ENCODE results near the gene SPRR1A.
"Not testable (repeated sequence)": the region's sequence is repeated elsewhere in the genome, so short reads cannot be mapped to it uniquely, and the experiment has no call there.

SPRR1A gene

DNA sequence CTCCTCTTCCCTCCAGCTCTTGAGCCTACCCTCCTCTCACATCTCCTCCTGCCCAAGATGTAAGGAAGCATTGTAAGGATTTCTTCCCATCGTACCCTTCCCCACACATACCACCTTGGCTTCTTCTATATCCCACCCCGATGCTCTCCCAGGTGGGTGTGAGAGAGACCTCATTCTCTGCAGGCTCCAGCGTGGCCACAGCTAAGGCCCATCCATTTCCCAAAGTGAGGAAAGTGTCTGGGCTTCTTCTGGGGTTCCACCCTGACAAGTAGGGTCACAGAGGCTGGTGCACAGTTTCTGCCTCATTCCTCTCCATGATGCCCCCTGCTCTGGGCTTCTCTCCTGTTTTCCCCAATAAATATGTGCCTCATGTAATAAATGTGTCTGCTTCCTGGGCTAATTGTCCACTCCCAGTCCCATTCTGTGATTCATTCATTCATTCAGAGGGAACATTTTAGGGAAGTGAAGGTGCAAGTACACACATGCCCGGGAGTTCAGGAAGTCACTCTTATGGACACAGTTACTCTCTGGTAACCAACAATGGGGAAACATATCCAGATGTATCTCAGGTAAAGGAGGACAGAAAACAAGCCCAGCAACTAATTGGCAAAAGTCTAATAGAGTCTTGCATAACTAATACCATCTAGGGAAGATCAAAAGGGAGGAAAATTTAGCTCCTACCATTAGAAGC is 11.5 kb upstream of the SPRR1A start:
- DNase-seq (ENCODE audit: low read depth in 1 of 2, low spot score in 1 of 2), result no peak

DNA sequence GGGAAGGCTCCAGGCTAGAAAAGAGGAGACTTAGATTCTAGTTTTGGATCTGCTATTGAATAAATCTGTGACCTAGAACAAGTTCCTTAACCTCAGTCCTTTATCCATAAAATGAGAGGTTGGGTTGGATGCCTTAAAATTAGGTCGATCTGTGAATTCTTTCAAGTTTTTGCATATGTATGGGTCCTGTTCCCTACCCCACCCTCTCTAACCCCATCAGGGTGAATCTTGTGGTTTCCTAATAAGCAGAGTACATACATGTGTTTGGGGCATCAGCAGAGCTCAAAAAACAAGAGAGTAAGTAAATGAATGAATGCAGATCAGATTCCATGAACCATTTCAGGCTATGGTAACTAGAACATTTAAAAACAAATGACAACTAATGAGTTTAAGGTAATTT is 7.2 kb upstream of the SPRR1A start:
- no peak for DNase-seq (ENCODE audit: low read depth in 1 of 2, low spot score in 1 of 2)

DNA sequence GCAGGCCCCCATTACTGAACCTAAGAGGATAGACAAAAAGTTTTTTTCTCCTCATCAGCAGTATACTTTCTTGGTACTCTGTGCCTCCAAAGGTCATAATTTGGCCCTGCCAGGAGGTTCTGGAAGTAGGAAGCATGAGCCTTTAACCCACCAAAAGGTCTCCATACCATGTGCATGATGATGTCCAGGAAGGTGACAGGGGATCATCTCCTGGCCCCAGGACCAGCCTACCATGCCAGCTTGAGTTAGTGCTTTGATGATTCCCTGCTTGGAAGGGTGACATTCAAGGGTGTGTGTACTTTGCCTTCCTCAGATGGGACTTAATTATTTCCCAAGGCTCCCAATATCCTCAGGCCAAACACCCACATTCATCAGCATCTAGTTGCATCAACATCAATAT is 6.3 kb upstream of the SPRR1A start:
- no peak for DNase-seq (ENCODE audit: low read depth in 1 of 2, low spot score in 1 of 2)

DNA sequence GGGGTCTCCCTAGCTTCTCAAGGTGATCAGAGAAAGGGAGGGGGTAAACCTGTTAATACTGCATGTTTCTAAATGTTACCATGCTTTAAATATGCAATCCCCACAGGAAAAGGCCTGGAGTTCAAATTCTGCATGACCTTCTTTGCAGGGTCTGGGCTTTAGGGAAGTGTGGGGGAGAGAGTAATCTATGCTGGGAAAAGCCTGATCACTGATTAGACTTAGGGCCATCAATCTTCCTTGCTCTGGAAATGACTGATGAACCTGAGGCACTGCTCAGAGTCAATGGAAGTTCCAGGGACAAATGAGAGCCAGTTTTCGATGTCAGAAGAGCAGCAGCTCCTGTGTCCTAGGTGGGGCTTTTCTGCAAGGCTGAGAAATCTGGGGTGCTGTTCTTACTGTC is 3.2 kb upstream of the SPRR1A start:
- no peak for DNase-seq (ENCODE audit: low read depth in 1 of 2, low spot score in 1 of 2)

DNA sequence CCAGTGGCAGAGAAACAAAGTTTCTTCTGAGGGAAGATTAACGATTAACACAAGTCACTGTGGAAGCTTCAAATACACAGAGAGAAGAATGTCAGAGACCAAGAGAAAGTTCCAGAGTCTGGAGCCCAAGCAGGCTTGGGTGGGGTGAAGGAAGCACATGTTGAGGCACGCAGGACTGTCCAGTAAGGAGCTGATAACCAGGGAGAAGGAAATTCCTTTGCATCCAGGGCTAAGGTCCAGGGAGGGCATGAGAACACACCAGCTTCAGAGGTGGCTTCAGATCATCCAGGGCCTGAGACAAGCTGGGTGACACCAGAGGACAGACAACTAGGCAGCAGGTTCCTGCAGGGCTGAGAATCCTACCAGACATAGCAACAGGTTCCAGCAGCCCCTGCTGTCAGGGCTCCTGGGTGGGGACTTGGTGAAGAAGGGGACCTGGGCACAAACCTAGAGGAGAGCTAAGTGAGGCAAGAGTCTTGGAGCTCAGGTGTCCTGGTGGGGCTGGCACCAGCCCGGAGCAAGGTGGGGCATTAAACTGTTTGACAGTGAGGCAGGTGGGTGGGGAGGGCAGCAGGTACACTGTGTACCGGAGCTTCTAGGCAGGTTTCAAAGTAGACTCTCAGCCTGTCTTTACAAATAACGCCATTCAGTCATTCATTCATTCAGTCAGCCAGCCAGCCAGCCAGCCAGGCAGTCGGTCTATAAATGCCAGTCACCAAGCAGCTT is 2.6 kb upstream of the SPRR1A start:
- DNase-seq (ENCODE audit: low read depth in 1 of 2, low spot score in 1 of 2), result no peak

DNA sequence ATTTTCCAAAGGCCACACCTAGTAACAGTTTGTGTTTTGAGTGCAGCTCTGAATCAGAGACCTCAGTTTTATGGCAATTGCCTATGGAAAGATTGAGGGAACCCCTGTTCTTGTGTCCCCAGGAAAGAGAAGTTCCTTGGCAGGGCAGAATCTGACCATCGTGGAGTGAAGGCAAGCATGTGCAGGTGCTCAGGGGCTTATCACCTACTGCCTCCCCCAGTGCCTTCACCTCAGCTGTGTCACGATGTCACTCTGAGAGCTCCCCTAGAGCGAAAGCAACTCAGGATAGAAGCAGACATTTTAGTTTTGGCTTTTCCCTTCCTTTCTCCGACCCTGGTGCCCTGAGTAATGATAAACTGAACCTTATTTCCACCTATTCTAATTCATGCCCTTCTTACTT is 1.8 kb upstream of the SPRR1A start:
- DNase-seq (ENCODE audit: low read depth in 1 of 2, low spot score in 1 of 2), result no peak

DNA sequence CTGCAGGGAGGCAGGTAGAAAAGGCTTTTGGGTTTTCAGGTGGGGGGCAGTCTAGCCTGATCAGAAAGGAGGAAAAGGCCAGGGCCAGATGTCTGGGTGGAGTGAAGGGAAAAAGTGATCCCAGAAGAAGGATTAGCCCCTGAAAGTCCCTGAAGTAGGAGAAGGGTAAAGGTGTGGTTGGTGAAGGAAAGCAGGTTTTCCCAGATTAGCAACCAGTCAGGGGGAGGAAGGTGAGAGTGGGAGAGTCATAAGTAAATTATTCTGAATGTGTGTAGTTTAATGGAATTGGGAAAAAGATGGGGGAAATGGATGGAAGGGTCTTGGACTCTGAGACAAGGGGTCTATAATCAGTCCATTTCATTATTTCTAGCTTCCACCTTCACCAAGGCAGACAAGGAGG is 647 bp upstream of the SPRR1A start:
- no peak for DNase-seq (ENCODE audit: low read depth in 1 of 2, low spot score in 1 of 2)

DNA sequence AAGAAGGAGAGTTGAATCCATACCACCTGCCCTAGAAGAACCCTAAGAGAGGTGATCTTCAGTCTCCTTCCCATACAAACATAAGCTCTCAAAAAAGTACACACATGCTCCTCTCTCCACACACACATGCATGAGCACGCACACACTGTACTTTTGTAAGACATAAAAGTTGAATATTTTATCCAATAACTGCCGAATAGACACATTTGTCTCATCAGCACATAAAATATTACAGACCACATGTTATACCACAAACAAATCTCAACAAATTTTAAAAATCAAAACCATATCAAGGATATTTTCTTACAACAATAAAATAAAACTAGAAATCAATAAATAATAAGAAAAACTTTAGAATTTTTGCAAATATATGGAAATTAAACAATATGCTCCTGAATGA is 2.7 kb downstream of the SPRR1A start:
- DNase-seq (ENCODE audit: low read depth in 1 of 2, low spot score in 1 of 2), result no peak

DNA sequence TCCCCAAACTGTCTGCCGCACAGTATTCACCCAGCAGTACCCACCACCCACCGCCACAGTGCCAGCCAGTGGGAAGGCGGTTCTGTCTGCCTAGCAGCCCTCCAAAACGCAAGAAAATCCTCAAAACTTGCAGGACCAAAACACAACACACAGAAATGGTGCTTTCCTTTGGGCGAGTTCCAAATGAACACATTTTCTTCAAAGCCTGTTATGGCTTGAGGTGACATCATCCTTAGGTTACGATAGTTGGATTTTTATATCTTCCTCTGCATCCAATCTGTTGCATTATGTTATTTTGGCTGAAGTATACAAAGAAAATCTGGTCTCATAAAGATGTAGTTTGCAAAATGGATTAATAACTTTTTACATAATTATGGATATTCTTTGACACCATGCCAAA is 9.3 kb downstream of the SPRR1A start:
- DNase-seq (ENCODE audit: low read depth in 1 of 2, low spot score in 1 of 2), result no peak

DNA sequence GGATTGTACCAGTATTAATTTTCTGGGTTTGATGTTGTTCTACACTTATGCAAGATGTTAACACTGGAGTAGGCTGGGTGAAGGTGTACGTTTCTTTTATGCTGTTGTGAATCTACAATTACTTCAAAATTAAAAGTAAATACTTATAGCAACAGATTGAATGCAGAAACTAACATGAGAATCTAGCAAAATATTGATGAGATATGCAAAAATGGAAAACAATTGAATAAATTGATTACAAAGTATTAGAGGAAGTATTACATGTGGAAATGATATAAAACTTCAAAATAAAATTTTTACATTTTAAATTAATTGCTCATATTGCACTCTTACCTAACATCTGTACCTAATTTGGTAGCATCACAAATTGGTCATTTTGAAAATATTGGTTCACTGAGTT is 12.0 kb downstream of the SPRR1A start:
- DNase-seq (ENCODE audit: low read depth in 1 of 2, low spot score in 1 of 2), result no peak

DNA sequence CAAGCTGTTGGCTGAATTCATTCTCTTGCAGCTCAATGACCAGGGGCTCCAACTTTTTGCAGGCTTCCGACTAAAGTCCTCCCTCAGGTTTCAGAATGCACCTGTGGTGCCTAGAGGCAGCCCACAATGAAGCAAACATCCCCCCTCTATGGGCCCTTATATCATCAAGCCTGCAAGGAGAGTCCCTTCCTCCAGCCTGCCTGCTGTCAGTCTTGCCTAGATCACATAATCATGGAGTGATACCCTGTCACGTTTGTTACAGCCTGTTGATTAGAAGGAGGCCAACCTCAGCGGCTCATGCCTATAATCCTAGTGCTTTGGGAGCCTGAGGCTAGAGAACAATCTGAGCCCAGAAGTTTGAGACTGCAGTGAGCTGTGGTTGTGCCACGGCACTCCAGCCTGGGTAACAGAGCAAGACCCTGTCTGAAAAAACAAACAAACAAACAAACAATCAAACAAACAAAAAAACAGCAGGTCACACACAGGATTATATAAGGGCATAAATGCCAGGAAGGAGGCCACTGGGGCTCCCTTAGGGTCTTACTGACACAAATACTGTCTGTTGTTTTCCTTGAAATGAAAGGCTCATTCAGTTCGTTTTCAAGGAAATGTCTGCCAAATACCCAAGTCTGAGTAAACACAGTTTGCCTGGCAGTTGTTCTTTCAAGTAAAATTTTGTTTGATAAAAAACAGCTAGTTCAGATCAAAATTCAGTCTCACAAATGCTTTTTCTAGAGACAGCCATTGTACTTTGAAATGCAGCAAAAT is 12.9 kb downstream of the SPRR1A start:
- DNase-seq (ENCODE audit: low read depth in 1 of 2, low spot score in 1 of 2), result no peak

DNA sequence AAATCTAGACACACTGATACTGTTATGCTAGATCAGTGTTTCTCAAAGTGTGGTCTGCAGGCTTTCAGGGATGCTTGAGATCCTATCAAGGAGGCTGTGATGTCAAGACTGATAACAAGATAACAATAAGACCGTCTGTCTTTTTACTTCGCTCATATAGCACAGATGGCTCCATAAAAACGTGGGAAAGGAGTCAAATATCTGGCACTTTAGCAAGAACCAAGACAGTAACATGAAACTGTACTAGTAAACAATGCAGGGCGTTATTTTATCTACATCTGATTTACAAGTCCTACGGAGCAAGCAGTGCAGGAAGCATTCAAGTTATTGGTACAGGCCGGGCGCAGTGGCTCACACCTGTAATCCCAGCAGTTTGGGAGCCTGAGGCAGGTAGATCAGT is 14.0 kb downstream of the SPRR1A start:
- no peak for DNase-seq (ENCODE audit: low read depth in 1 of 2, low spot score in 1 of 2)

DNA sequence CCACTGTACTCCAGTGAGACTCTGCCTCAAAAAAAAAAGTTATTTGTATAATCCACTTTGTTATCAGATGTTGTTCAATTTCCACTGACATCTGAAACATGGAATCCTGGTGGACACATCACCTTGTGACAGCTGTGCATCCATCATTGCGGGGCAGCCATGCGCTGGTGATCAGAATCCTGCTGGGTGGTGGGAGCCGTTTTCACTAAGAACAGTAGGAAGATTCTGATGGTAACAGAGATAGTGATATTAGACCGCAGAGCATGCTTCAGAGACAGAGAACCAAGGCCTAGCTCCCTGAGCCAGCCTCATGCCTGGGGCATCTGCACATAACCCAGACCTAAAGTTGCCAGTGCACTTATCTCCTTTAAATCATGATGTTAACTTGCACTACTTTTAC is 14.6 kb downstream of the SPRR1A start:
- no peak for DNase-seq (ENCODE audit: low read depth in 1 of 2, low spot score in 1 of 2)

DNA sequence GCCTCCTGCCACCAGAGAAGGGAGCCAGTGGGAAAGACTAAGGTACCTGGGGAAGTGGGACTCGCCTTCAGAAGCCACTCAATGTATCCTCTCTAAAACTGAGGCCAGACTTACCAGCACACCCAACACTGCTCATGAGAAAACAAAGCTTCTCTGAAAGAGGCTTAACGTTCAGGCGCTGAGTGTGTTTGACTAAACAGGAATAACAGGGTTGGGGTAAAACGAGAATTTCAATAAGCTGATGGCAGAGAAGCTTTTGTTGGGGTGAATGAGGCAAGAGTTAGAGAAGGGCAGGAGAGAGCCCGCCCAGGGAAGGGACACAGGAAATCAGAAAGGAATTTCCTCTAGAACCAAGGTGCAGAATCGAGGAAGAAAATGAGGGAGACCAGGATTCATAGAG is 15.9 kb downstream of the SPRR1A start:
- DNase-seq (ENCODE audit: low read depth in 1 of 2, low spot score in 1 of 2), result no peak

DNA sequence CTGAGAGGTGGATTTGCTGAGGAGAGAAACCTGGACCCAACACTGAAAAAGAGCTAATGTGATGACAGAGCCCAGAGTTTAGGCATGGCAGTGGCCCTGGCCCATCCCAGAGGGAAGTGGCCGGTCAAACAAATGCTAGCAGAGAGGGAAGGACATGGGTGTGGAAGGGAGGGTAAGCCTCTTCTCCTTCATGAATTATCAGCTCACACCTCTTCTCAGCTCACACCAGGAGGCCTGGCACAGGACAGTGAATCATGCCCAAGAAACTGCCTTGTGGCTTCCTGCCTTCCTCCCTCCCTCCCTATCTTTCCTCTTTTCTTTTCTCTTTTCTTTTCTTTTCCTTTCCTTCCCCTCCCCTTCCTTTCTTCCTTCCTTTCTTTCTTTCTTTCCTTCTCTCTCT is 16.4 kb downstream of the SPRR1A start:
- DNase-seq (ENCODE audit: low read depth in 1 of 2, low spot score in 1 of 2), result no peak

DNA sequence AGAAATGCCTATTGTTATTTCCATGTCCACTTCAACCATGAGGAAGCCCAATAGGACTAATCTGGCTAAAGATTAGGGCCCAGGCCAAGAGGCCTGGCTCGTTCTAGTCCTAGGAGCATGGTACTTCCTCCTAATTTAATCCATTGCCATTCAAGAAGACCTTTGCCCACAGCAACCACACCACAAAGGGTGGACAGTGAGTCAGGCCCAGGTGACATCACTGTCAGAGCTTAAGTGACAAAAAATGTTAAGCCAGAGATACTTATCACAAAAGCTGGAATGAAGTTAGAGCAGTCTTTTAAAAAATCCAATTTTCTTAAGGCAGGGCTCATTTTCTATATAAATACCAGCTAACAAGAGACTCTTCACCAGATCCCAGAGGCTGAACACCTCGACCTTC is 17.5 kb downstream of the SPRR1A start, which contains the start of gene SPRR3:
Gene SPRR3 (plus strand): TSS at position 368 of the 400 bp plus-strand sequence. CDS start 1,272 bp downstream, outside the sequence.
- DNase-seq (ENCODE audit: low read depth in 1 of 2, low spot score in 1 of 2), result no peak

DNA sequence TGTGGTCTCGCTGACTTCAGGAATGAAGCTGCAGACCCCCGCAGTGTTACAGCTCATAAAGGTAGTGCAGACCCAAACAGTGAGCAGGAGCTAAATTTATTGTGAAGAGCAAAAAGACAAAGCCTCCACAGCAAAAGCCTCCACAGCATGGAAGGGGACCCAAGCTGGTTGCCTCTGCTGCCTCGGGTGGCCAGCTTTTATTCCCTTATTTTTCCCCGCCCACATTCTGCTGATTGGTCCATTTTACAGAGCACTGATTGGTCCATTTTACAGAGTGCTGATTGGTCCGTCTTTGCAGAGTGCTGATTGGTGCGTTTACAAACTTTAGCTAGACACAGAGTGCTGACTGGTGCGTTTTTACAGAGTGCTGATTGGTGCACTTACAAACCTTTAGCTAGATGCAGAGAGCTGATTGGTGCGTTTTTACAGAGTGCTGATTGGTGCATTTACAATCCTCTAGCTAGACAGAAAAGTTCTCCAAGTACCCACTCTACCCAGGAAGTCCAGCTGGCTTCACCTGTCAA is 27.4 kb downstream of the SPRR1A start:
- not testable (repeated sequence) for DNase-seq (ENCODE audit: low read depth in 1 of 2, low spot score in 1 of 2)

DNA sequence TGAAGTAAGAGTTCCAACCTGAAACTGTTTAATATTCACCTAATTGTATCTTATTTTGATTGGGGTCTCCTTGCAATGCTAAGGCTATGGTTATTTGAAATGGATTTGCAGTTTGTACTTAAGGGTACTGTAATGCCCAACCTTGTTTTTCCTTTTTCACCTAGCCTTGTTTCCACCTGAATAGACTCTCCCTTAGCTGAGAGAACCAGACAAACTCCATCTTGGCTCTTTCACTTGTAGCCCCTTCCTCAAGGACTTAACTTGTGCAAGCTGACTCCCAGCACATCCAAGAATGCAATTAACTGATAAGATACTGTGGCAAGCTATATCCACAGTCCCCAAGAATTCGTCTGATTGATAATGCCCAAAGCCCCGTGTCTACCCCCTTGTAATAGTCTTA is 37.9 kb downstream of the SPRR1A start:
- not testable (repeated sequence) for DNase-seq (ENCODE audit: low read depth in 1 of 2, low spot score in 1 of 2)

DNA sequence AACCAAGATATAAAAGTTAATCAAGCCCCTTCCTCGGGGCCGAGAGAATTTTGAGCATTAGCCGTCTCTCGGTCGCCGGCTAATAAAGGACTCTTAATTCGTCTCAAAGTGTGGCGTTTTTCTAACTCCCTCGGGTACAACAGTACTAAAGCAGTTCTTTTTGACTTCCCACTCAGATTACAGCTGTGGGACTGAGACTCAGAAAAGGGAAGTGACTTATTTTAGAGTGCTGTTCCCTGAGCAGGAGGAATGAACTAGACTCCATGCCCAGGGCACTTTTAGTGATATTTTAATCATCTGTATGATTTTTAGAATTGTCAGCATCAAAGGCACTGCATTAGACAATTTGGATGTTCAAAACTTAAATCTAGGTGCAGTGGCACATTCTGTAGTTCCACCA is 38.5 kb downstream of the SPRR1A start:
- DNase-seq (ENCODE audit: low read depth in 1 of 2, low spot score in 1 of 2), result not testable (repeated sequence)

DNA sequence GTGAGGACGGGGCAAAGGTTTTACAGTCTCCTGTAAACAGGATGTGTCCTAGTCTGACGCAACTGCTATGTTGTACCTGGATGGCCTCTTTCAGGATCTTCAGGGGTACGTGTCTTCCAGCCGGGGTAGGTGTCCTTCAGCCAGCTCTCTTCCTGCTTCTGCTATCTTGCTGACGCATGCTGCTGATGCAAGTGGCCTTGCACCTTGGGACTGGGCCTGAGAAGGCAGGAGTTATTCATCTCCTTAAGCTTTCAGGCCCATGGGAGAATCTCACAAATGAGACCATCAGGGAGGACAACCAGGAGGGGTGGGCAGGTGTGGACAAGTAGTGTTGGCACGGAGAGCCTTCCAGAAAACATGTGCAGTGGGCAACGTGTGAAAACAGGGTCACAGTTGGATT is 39.2 kb downstream of the SPRR1A start:
- DNase-seq (ENCODE audit: low read depth in 1 of 2, low spot score in 1 of 2), result no peak

DNA sequence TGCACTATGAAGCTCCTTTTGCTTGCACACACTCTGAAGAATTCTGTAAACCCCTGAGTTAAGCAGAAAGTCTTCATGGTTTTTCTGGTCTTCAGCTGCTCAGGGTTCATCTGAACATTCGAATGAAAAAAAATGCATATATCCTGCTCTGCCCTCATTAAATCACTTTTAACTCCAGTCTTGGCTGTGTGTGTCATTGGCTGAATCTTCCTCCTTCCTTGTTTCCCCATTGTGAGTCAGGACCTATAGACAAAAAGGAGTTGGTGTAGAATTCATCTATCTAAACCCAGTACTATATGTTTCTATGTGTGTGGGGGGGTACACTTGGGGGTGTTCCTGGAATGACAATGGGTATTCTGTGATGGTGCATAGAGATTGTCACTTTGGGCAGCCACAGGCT is 40.5 kb downstream of the SPRR1A start:
- no peak for DNase-seq (ENCODE audit: low read depth in 1 of 2, low spot score in 1 of 2)

DNA sequence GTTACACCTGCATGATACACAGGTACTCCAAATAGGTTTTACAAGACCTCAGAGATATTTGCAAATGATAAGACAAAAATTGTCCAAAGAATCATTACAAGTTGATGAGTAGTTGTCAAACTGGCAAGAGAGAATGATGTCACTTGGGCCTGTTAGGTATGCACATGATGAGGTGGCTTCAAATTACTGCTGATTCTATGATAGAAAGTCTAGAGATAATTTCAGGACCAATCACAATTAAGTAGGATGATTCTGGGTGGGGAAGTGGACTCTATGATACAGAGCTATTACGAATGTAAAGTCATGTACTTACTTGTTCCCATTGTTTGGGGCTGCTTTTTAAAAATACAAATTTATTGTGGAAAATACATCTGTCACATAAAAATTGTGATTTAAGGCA is 41.9 kb downstream of the SPRR1A start:
- DNase-seq (ENCODE audit: low read depth in 1 of 2, low spot score in 1 of 2), result no peak

All from stimulated activated CD4-positive, alpha-beta T cell treated with anti-CD3 and anti-CD28 coated beads, Interleukin-15, amount 100 ng/mL, for 1 hour (primary cell).